Liver (tissue), 9 donors: ENCODE results near the gene PIGA. TPM values are rescaled to one million over a fixed set of nuclear protein-coding genes. Genes with fewer than 3 reads are reported as not detected.
"Not testable (repeated sequence)": the region's sequence is repeated elsewhere in the genome, so short reads cannot be mapped to it uniquely, and the experiment has no call there.

Experiments used
- DNase-seq: peaks from one replicate; pipeline ENCODE4 v3.0.0-alpha.2; 2017; ENCODE audit warnings: low spot score
- H3K27ac ChIP-seq, 2 donors: one replicate each; pipeline ENCODE4 v1.7.0; 2013; ENCODE audit warnings: inconsistent platforms in 2 of 2, low read length in 2 of 2, control low read depth in 1 of 2, low read depth in 1 of 2, mild to moderate bottlenecking in 1 of 2
- H3K27me3 ChIP-seq, 4 donors: one replicate each; pipeline versions ENCODE4 v1.6.1 to v1.7.0; 2013; ENCODE audit warnings: low read length in 3 of 4, inconsistent platforms in 1 of 4, mild to moderate bottlenecking in 1 of 4, moderate library complexity in 1 of 4; ENCODE audit not compliant: control insufficient read depth in 4 of 4, insufficient read depth in 4 of 4
- H3K36me3 ChIP-seq, 4 donors: one replicate each; pipeline versions ENCODE4 v1.6.1 to v1.7.0; 2013; ENCODE audit warnings: low read length in 3 of 4, mild to moderate bottlenecking in 3 of 4, low read depth in 1 of 4, moderate library complexity in 1 of 4; ENCODE audit not compliant: control insufficient read depth in 4 of 4, insufficient read depth in 3 of 4
- H3K4me1 ChIP-seq, 4 donors: one replicate each; pipeline versions ENCODE4 v1.6.1 to v1.7.0; 2013; ENCODE audit warnings: low read length in 3 of 4, mild to moderate bottlenecking in 3 of 4, moderate library complexity in 1 of 4; ENCODE audit not compliant: control insufficient read depth in 4 of 4, insufficient read depth in 4 of 4
- H3K4me3 ChIP-seq, 3 donors: one replicate each; pipeline versions ENCODE4 v1.6.1 to v1.7.0; 2013; ENCODE audit warnings: low read length in 3 of 3, control low read depth in 1 of 3, low read depth in 1 of 3, mild to moderate bottlenecking in 1 of 3
- H3K9ac ChIP-seq, 2 donors: one replicate each; pipeline ENCODE4 v1.7.0; 2013; ENCODE audit warnings: low read length in 2 of 2, mild to moderate bottlenecking in 2 of 2, moderate library complexity in 2 of 2, control low read depth in 1 of 2, low read depth in 1 of 2
- H3K9me3 ChIP-seq, 4 donors: one replicate each; pipeline versions ENCODE4 v1.6.1 to v1.7.0; 2013; ENCODE audit warnings: low read length in 3 of 4; ENCODE audit not compliant: control insufficient read depth in 4 of 4
- ATF3 ChIP-seq: IDR thresholded peaks from 2 replicates; pipeline ENCODE4 v1.6.1; 2016; ENCODE audit warnings: antibody characterized with exemption
- CTCF ChIP-seq: fragments of 150-350 bp; IDR thresholded peaks from 2 replicates; pipeline ENCODE4 v1.5.1; 2017; ENCODE audit warnings: improper control_type of control experiment, low read depth, low read length; ENCODE audit not compliant: missing input control
- EGR1 ChIP-seq, 2 donors: IDR thresholded peaks; 2 replicates each; pipeline ENCODE4 v1.6.1; 2016 to 2018; ENCODE audit warnings: antibody characterized with exemption in 2 of 2, low read depth in 2 of 2
- FOXA1 ChIP-seq: IDR thresholded peaks from 2 replicates; pipeline ENCODE4 v1.6.1; 2016; ENCODE audit warnings: antibody characterized with exemption
- FOXA2 ChIP-seq: IDR thresholded peaks from 2 replicates; pipeline ENCODE4 v1.6.1; 2016; ENCODE audit warnings: antibody characterized with exemption
- GABPA ChIP-seq, 2 donors: IDR thresholded peaks in 1 of 2; conservative IDR thresholded peaks in 1 of 2; 2 replicates each; pipeline ENCODE4 v1.6.1; 2016; ENCODE audit warnings: antibody characterized with exemption in 2 of 2, mild to moderate bottlenecking in 1 of 2, moderate library complexity in 1 of 2
- HNF4A ChIP-seq, 2 donors: conservative IDR thresholded peaks; 2 replicates each; pipeline ENCODE4 v1.6.1; 2016; ENCODE audit warnings: antibody characterized with exemption in 2 of 2, mild to moderate bottlenecking in 2 of 2
- HNF4G ChIP-seq: IDR thresholded peaks from 2 replicates; pipeline ENCODE4 v1.6.1; 2016; ENCODE audit warnings: antibody characterized with exemption
- JUND ChIP-seq, 2 donors: IDR thresholded peaks; 2 replicates each; pipeline ENCODE4 v1.6.1; 2016; ENCODE audit warnings: antibody characterized with exemption in 2 of 2
- MAX ChIP-seq: IDR thresholded peaks from 2 replicates; pipeline ENCODE4 v1.6.1; 2016; ENCODE audit warnings: antibody characterized with exemption
- NR2F2 ChIP-seq: IDR thresholded peaks from 2 replicates; pipeline ENCODE4 v1.6.1; 2016; ENCODE audit warnings: antibody characterized with exemption
- RAD21 ChIP-seq, 2 donors: IDR thresholded peaks; 2 replicates each; pipeline ENCODE4 v1.6.1; 2016; ENCODE audit warnings: antibody characterized with exemption in 2 of 2, mild to moderate bottlenecking in 2 of 2
- REST ChIP-seq: IDR thresholded peaks from 2 replicates; pipeline ENCODE4 v1.6.1; 2016; ENCODE audit warnings: antibody characterized with exemption, mild to moderate bottlenecking
- RXRA ChIP-seq, 2 donors: IDR thresholded peaks; 2 replicates each; pipeline ENCODE4 v1.6.1; 2017 to 2018; ENCODE audit warnings: antibody characterized with exemption in 2 of 2, mild to moderate bottlenecking in 1 of 2
- SP1 ChIP-seq: IDR thresholded peaks from 2 replicates; pipeline ENCODE4 v1.6.1; 2018; ENCODE audit warnings: antibody characterized with exemption, mild to moderate bottlenecking
- TAF1 ChIP-seq: conservative IDR thresholded peaks from 2 replicates; pipeline ENCODE4 v1.6.1; 2016; ENCODE audit warnings: antibody characterized with exemption, mild to moderate bottlenecking
- YY1 ChIP-seq: IDR thresholded peaks from 2 replicates; pipeline ENCODE4 v1.6.1; 2016; ENCODE audit warnings: antibody characterized with exemption, mild to moderate bottlenecking
- ZBTB33 ChIP-seq: IDR thresholded peaks from 2 replicates; pipeline ENCODE4 v1.6.1; 2016; ENCODE audit warnings: antibody characterized with exemption
- WGBS: extraction: QIAGEN DNeasy Blood & Tissue Kit; methylation state at CpG from one replicate; pipeline ENCODE4 v1.1.7; 2013; 5-methylcytosine and 5-hydroxymethylcytosine counted together
- polyA plus RNA-seq, 2 donors: library from polyadenylated mRNA; stranded (reverse) in 1 of 2; unstranded in 1 of 2; fragments of 200-250 nt in 1 of 2; fragments of >200 nt in 1 of 2; fragmentation: Nextera tagmentation in 1 of 2; extraction: Ambion mirVana in 1 of 2; gene quantifications; one replicate each; pipeline versions ENCODE4 v1.2.1 to v1.2.3, GENCODE V29; 2013 to 2015
- total RNA-seq, 2 donors: library from RNA; depleted of rRNA; stranded (reverse); fragments of >200 nt; gene quantifications; one replicate each; pipeline ENCODE4 v1.2.3, GENCODE V29; 2014
- donor health status: healthy.
- donor health status: healthy.
- donor health status: healthy.
- donor health status: healthy.
- donor health status: healthy.

The PIGA gene
- total and polyA plus RNA-seq, 4 donors: 3.0 to 8.7 (median 5.6) TPM

- TF ChIP-seq FOXA2: peak; percentile 46
Measured at GRCh38 chrX:15274946-15275345, 60.4 kb downstream of the PIGA start (continued).

GRCh38 chrX:15273275-15273674, 62.0 kb downstream of the PIGA start:
- not testable (repeated sequence) for H3K27me3 ChIP-seq, H3K36me3 ChIP-seq, H3K4me3 ChIP-seq, DNase-seq, H3K9ac ChIP-seq, H3K9me3 ChIP-seq, H3K27ac ChIP-seq
- peaks cover 4 to 15% (median 9%) of the 10 kb centered on the region in 4 donors for H3K4me1 ChIP-seq
- WGBS: 96% methylated on average over 10 of the region's 10 CpGs

- WGBS: 46% methylated on average over 1 of the region's 1 CpG
- H3K36me3 ChIP-seq: no peaks in the 10 kb centered on the region
- H3K27ac ChIP-seq: peak overlapping the region; percentile 28 to 32
- no peaks in the 10 kb centered on the region for H3K9me3 ChIP-seq
- no peak for TF ChIP-seq ZBTB33
- TF ChIP-seq EGR1 (IDR thresholded peaks at IDR 0.05; ENCODE audit: low read depth in 2 of 2): no peak
- peak in 1 of 2 donors; percentile 65 for TF ChIP-seq HNF4A (conservative IDR thresholded peaks at IDR 0.05)
- TF ChIP-seq ATF3: no peak
- peak; percentile 34 for TF ChIP-seq FOXA2
- peak in 1 of 2 donors; percentile 31 for TF ChIP-seq RXRA (IDR thresholded peaks at IDR 0.05)
- TF ChIP-seq REST: no peak
- no peak for TF ChIP-seq HNF4G
- TF ChIP-seq MAX: no peak
- TF ChIP-seq GABPA (IDR thresholded peaks at IDR 0.05 in 1 of 2, conservative IDR thresholded peaks at IDR 0.05 in 1 of 2): no peak
- TF ChIP-seq NR2F2: no peak
- peak in 1 of 2 donors; percentile 30 for TF ChIP-seq JUND (IDR thresholded peaks at IDR 0.05)
- TF ChIP-seq YY1: no peak
- no peak for TF ChIP-seq FOXA1
- TF ChIP-seq TAF1: no peak
- no peak for TF ChIP-seq SP1
- no peak for TF ChIP-seq CTCF
- no peak for TF ChIP-seq RAD21 (IDR thresholded peaks at IDR 0.05)
- no peaks in the 10 kb centered on the region for H3K27me3 ChIP-seq
- peaks cover 4 to 15% (median 9%) of the 10 kb centered on the region in 4 donors for H3K4me1 ChIP-seq
- no peak for DNase-seq
- H3K9ac ChIP-seq: no peak overlapping the region
- no peak overlapping the region for H3K4me3 ChIP-seq
Measured at GRCh38 chrX:15271757-15272156, 63.6 kb downstream of the PIGA start.
